Measurements from ENCODE around the gene EPB41L3.

Gene EPB41L3

DNA sequence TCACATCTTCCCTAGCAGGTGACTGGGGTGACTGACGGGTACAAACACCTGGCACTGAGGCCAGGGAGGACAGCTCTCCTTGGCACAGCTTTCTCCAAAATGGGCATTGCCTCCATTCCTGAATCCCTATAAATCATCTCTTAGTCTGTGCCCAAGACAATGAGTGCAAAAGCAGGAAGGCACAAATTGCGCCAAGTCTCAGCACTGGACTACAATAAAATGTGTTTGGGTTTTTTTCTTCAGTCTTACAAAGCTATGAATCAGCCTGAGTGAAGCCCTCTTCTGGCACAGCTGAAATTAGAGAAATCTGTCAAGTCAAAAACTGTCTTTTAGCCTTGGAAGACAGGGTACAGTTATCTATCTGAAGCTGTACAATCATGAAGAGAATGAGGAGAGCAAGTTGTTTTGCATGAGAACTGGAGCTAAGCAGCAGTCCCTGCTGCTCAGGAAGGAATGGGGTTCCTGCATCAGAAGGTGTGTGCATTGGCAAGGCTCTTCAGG is 90.8 kb downstream of the EPB41L3 start:
- H3K27ac ChIP-seq (ENCODE audit: low read length, poor library complexity, severe bottlenecking), result no peak overlapping the region
- no peak overlapping the region for H2BK5ac ChIP-seq (ENCODE audit: low read depth, low read length, poor library complexity, severe bottlenecking)

DNA sequence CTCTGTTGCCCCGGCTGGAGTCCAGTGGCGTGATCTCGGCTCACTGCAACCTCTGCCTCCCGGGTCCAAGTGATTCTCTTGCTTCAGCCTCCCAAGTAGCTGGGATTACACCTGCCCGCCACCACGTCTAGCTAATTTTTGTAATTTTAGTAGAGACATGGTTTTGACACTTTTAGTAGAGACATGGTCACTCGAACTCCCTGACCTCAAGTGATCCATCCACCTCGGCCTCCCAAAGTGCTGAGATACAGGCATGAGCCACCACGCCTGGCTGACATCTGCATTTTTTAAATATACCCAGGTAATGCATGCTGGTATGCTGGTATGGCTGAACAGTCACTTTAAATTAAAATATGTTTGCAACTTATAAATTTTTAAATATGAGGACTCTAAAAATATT is 91.9 kb downstream of the EPB41L3 start:
- Histone ChIP-seq H2AK5ac (ENCODE audit: low read length, severe bottlenecking) (no peak overlapping the region), H3K27ac (ENCODE audit: low read length, poor library complexity, severe bottlenecking) (no peak overlapping the region), H3K4me2 (ENCODE audit: low read length, poor library complexity, severe bottlenecking) (no peak overlapping the region), H3K9ac (ENCODE audit: low read length) (no peak overlapping the region), H2BK12ac (ENCODE audit: low read length in 2 of 2) (no peak overlapping the region), H3K36me3 (ENCODE audit: control insufficient read depth in 1 of 2, insufficient read depth in 2 of 2, low read depth in 1 of 2, low read length in 2 of 2) (peaks cover 0 to 4% of the 10 kb centered on the region in 2 experiments), H3K18ac (ENCODE audit: low read depth in 1 of 2, low read length in 2 of 2) (no peak overlapping the region), H3K4me3 (ENCODE audit: insufficient read depth in 1 of 2, low read depth in 1 of 2, low read length in 2 of 2) (no peak overlapping the region), H2AFZ (ENCODE audit: low read depth, low read length) (no peak overlapping the region), H4K91ac (ENCODE audit: low read length) (no peak overlapping the region), H3K4ac (ENCODE audit: low read depth in 1 of 2, low read length in 2 of 2) (no peak overlapping the region), H3K4me1 (ENCODE audit: control insufficient read depth, insufficient read depth, low read depth, low read length) (peaks cover 5% of the 10 kb centered on the region), H3K23ac (ENCODE audit: low read length in 2 of 2) (no peak overlapping the region), H4K8ac (ENCODE audit: low read length) (no peak overlapping the region), H2BK5ac (ENCODE audit: low read depth, low read length, poor library complexity, severe bottlenecking) (no peak overlapping the region), H3K79me1 (replicated peaks; ENCODE audit: low read length, poor library complexity, severe bottlenecking) (no peaks in the 10 kb centered on the region), H3K9me3 (ENCODE audit: control insufficient read depth, low read length) (no peaks in the 10 kb centered on the region), H3K14ac (ENCODE audit: low read length in 2 of 2) (no peak overlapping the region), H2BK15ac (ENCODE audit: low read depth, poor library complexity, severe bottlenecking) (no peak overlapping the region), H2BK120ac (ENCODE audit: low read depth, low read length) (no peak overlapping the region), H3K27me3 (ENCODE audit: control insufficient read depth in 1 of 2, insufficient read depth in 1 of 2, low read length in 2 of 2) (no peaks in the 10 kb centered on the region)
- 93% methylated on average over 7 of the region's 9 CpGs for WGBS
- DNase-seq, result no peak

More for the DNA sequence above, 90.8 kb downstream of the EPB41L3 start:
- Histone ChIP-seq H3K9me3 (ENCODE audit: control insufficient read depth, low read length) (no peaks in the 10 kb centered on the region), H3K4me3 (ENCODE audit: insufficient read depth in 1 of 2, low read depth in 1 of 2, low read length in 2 of 2) (no peak overlapping the region), H3K4me2 (ENCODE audit: low read length, poor library complexity, severe bottlenecking) (no peak overlapping the region), H2AK5ac (ENCODE audit: low read length, severe bottlenecking) (no peak overlapping the region), H4K91ac (ENCODE audit: low read length) (no peak overlapping the region), H3K23ac (ENCODE audit: low read length in 2 of 2) (no peak overlapping the region), H2BK15ac (ENCODE audit: low read depth, poor library complexity, severe bottlenecking) (no peak overlapping the region), H3K79me1 (replicated peaks; ENCODE audit: low read length, poor library complexity, severe bottlenecking) (no peaks in the 10 kb centered on the region), H2BK12ac (ENCODE audit: low read length in 2 of 2) (no peak overlapping the region), H3K4me1 (ENCODE audit: control insufficient read depth, insufficient read depth, low read depth, low read length) (peaks cover 7% of the 10 kb centered on the region), H3K27me3 (ENCODE audit: control insufficient read depth in 1 of 2, insufficient read depth in 1 of 2, low read length in 2 of 2) (no peaks in the 10 kb centered on the region), H3K9ac (ENCODE audit: low read length) (no peak overlapping the region), H3K18ac (ENCODE audit: low read depth in 1 of 2, low read length in 2 of 2) (no peak overlapping the region), H3K14ac (ENCODE audit: low read length in 2 of 2) (no peak overlapping the region), H3K36me3 (ENCODE audit: control insufficient read depth in 1 of 2, insufficient read depth in 2 of 2, low read depth in 1 of 2, low read length in 2 of 2) (peaks cover 0 to 4% of the 10 kb centered on the region in 2 experiments), H2AFZ (ENCODE audit: low read depth, low read length) (no peak overlapping the region), H4K8ac (ENCODE audit: low read length) (no peak overlapping the region), H2BK120ac (ENCODE audit: low read depth, low read length) (no peak overlapping the region), H3K4ac (ENCODE audit: low read depth in 1 of 2, low read length in 2 of 2) (no peak overlapping the region)
- DNase-seq, result no peak
- WGBS, result 87% methylated on average over 2 of the region's 2 CpGs

DNA sequence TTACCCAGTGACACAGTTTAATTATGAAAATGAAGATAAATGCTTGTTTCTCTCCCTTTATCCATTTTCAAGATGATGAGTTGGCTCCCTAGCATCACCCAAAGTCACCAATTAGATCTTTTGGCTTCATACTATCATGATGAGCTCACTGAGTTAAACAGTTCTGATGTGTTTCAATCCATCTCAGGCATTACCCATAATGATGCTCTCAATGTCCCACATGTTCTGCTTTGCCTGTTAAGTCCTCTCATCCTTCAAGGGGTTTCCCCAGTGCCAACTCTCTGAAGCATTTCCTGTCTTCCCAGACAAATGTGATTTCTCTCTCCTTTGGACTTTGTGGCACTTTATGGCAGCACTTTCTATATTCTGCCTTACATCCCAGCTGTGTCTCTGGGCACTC is 92.6 kb downstream of the EPB41L3 start:
- H2AK5ac ChIP-seq (ENCODE audit: low read length, severe bottlenecking), result no peak overlapping the region
- no peak overlapping the region for H3K27ac ChIP-seq (ENCODE audit: low read length, poor library complexity, severe bottlenecking)
- H2BK12ac ChIP-seq (ENCODE audit: low read length in 2 of 2), result no peak overlapping the region
- H2BK120ac ChIP-seq (ENCODE audit: low read depth, low read length), result no peak overlapping the region
- DNase-seq, result no peak
- H2AFZ ChIP-seq (ENCODE audit: low read depth, low read length), result no peak overlapping the region
- H4K8ac ChIP-seq (ENCODE audit: low read length), result no peak overlapping the region
- no peak overlapping the region for H2BK15ac ChIP-seq (ENCODE audit: low read depth, poor library complexity, severe bottlenecking)
- peaks cover 1% of the 10 kb centered on the region for H3K4me1 ChIP-seq (ENCODE audit: control insufficient read depth, insufficient read depth, low read depth, low read length)
- H3K27me3 ChIP-seq (ENCODE audit: control insufficient read depth in 1 of 2, insufficient read depth in 1 of 2, low read length in 2 of 2), result no peaks in the 10 kb centered on the region
- H3K14ac ChIP-seq (ENCODE audit: low read length in 2 of 2), result no peak overlapping the region
- H3K9ac ChIP-seq (ENCODE audit: low read length), result no peak overlapping the region
- peaks cover 0 to 4% of the 10 kb centered on the region in 2 experiments for H3K36me3 ChIP-seq (ENCODE audit: control insufficient read depth in 1 of 2, insufficient read depth in 2 of 2, low read depth in 1 of 2, low read length in 2 of 2)
- no peaks in the 10 kb centered on the region for H3K79me1 ChIP-seq (replicated peaks; ENCODE audit: low read length, poor library complexity, severe bottlenecking)
- no peak overlapping the region for H3K4me3 ChIP-seq (ENCODE audit: insufficient read depth in 1 of 2, low read depth in 1 of 2, low read length in 2 of 2)
- H4K91ac ChIP-seq (ENCODE audit: low read length), result no peak overlapping the region
- no peak overlapping the region for H3K4ac ChIP-seq (ENCODE audit: low read depth in 1 of 2, low read length in 2 of 2)
- no peak overlapping the region for H3K4me2 ChIP-seq (ENCODE audit: low read length, poor library complexity, severe bottlenecking)
- H3K9me3 ChIP-seq (ENCODE audit: control insufficient read depth, low read length), result no peaks in the 10 kb centered on the region
- no peak overlapping the region for H3K18ac ChIP-seq (ENCODE audit: low read depth in 1 of 2, low read length in 2 of 2)
- no peak overlapping the region for H2BK5ac ChIP-seq (ENCODE audit: low read depth, low read length, poor library complexity, severe bottlenecking)
- H3K23ac ChIP-seq (ENCODE audit: low read length in 2 of 2), result no peak overlapping the region

DNA sequence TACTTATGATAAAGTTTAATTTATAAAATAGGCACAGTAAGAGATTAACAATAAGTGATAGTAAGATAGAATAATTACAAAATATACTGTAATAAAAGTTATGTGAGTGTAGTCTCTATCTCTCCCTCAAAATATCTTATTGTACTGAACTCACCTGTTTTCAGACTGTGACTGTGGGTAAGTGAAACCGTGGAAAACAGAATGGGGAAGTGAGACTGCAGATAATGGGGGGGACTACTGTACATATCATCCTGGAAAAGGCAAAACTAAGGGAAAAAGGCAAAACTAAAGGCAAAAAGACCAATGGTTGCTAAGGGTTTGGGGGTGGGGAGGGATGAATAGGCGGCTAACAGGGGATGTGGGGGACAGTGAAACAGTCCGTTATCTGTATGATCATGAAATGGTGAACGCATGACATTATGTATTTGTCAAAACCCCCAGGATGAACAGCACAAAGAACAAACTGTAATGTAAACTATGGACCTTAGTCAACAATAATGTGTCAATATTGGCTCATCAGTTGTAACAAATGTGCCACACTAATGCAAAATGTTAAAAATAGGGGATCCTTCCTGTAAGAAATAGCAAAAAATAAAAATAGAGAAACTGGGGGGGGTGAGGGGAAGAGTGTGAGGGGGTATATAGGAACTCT is 93.8 kb downstream of the EPB41L3 start:
- 88% methylated on average over 4 of the region's 4 CpGs for WGBS

More for the DNA sequence above, 93.8 kb downstream of the EPB41L3 start:
- Histone ChIP-seq H3K9ac (ENCODE audit: low read length) (no peak overlapping the region), H3K14ac (ENCODE audit: low read length in 2 of 2) (no peak overlapping the region), H4K91ac (ENCODE audit: low read length) (no peak overlapping the region), H2BK12ac (ENCODE audit: low read length in 2 of 2) (no peak overlapping the region), H3K4me3 (ENCODE audit: insufficient read depth in 1 of 2, low read depth in 1 of 2, low read length in 2 of 2) (no peak overlapping the region), H3K4me2 (ENCODE audit: low read length, poor library complexity, severe bottlenecking) (no peak overlapping the region), H3K4me1 (ENCODE audit: control insufficient read depth, insufficient read depth, low read depth, low read length) (peaks cover 1% of the 10 kb centered on the region), H4K8ac (ENCODE audit: low read length) (no peak overlapping the region), H3K27me3 (ENCODE audit: control insufficient read depth in 1 of 2, insufficient read depth in 1 of 2, low read length in 2 of 2) (no peaks in the 10 kb centered on the region), H2AFZ (ENCODE audit: low read depth, low read length) (no peak overlapping the region), H3K23ac (ENCODE audit: low read length in 2 of 2) (no peak overlapping the region), H2AK5ac (ENCODE audit: low read length, severe bottlenecking) (no peak overlapping the region), H2BK5ac (ENCODE audit: low read depth, low read length, poor library complexity, severe bottlenecking) (no peak overlapping the region), H3K27ac (ENCODE audit: low read length, poor library complexity, severe bottlenecking) (no peak overlapping the region), H3K18ac (ENCODE audit: low read depth in 1 of 2, low read length in 2 of 2) (no peak overlapping the region), H3K36me3 (ENCODE audit: control insufficient read depth in 1 of 2, insufficient read depth in 2 of 2, low read depth in 1 of 2, low read length in 2 of 2) (peaks cover 0 to 8% of the 10 kb centered on the region in 2 experiments), H2BK120ac (ENCODE audit: low read depth, low read length) (no peak overlapping the region), H3K9me3 (ENCODE audit: control insufficient read depth, low read length) (no peaks in the 10 kb centered on the region), H3K79me1 (replicated peaks; ENCODE audit: low read length, poor library complexity, severe bottlenecking) (no peaks in the 10 kb centered on the region), H2BK15ac (ENCODE audit: low read depth, poor library complexity, severe bottlenecking) (no peak overlapping the region), H3K4ac (ENCODE audit: low read depth in 1 of 2, low read length in 2 of 2) (no peak overlapping the region)
- no peak for DNase-seq

All from mesenchymal stem cell (in vitro differentiated cells and primary cell).